Adipose tissue (tissue), 3 donors: ENCODE results near the gene ITPKB. TPM values are rescaled to one million over a fixed set of nuclear protein-coding genes. Genes with fewer than 3 reads are reported as not detected.
A peak's percentile ranks its signal among the peaks of the same experiment; 100 is the strongest.
"Not testable (repeated sequence)": the region's sequence is repeated elsewhere in the genome, so short reads cannot be mapped to it uniquely, and the experiment has no call there.

Source experiments
- H3K27ac ChIP-seq: one replicate; pipeline ENCODE4 v1.5.1; 2013; ENCODE audit warnings: low read depth, low read length
- WGBS, 3 donors: extraction: QIAGEN DNeasy Blood & Tissue Kit; methylation state at CpG; one replicate each; pipeline ENCODE4 v1.1.7; 2013; 5-methylcytosine and 5-hydroxymethylcytosine counted together
- polyA plus RNA-seq, 3 donors: library from polyadenylated mRNA; stranded (reverse); fragments of 200-250 nt; gene quantifications; one replicate each; pipeline ENCODE4 v1.2.3, GENCODE V29; 2013
- donor health status: healthy with polysubstance abuse.
- donor health status: Bipolar disorder and iron deficiency.
- donor health status: healthy.

Gene ITPKB
- 10 to 100 TPM in 2 of 3 donors, 1 to 10 TPM in 1; 5.3 to 18.6 (median 17.0) TPM for polyA plus RNA-seq

DNA sequence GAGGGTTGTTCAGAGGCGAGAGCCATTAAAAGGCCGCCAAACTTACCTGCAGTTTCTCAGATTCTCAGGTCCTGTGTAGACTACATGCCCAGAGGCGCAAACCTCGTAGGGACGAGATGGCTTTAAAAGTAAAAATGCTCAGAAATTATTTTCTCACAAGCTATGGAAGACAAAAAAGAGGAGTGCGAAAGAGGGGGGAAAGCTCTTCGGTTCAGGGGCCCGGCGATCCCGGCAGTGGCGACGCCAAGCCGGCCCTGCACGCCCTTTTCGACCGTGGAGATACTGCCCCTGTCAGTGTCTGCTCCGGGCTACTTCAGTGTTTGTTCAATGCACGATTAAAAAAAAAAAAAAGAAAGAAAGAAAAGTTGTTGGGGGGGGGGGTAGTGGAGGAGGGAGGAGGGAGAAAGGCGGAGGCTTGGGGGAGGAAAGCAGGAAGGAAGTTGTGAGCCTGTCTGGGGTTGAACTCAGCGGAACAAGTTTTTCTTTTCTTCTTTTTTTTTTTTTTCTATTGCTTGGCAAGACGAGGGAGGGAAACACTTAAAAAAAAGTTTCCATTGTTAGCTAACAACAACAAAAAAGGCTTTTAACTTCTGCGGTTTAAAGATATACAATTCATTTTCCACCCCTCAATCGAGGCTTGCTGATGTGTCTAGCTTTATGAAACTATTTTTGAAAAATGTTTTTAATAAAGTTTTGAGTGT is at the start of gene ITPKB:
ITPKB (minus strand) TSS at position 288 of the 701 bp plus-strand sequence. CDS start 1,824 bp downstream, outside the sequence.
- H3K27ac ChIP-seq, result peak within 1 kb of the TSS; percentile 11
- 0 to 2% (median 0%) methylated on average over 23 of the region's 23 CpGs for WGBS, 3 donors

DNA sequence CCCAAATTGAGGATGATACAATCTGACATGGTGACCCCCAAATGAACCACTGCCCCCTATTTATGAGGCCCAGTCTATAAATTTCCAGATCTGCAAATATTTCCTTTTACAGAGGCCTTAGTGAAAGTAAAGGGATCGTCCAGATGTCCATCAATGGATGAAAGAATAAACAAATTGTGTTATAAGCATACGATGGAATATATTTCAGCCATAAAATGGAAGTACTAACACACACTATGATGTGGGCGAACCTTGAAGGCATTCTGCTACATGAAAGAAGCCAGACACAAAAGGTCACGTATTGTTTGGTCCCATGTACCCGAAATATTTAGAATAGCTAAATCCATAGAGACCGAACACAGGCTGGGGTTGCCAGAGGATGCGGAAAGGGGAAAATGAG is 48.6 kb upstream of the ITPKB start:
- no peak overlapping the region for H3K27ac ChIP-seq
- WGBS, 3 donors, result 86 to 89% (median 86%) methylated on average over 7 of the region's 7 CpGs

DNA sequence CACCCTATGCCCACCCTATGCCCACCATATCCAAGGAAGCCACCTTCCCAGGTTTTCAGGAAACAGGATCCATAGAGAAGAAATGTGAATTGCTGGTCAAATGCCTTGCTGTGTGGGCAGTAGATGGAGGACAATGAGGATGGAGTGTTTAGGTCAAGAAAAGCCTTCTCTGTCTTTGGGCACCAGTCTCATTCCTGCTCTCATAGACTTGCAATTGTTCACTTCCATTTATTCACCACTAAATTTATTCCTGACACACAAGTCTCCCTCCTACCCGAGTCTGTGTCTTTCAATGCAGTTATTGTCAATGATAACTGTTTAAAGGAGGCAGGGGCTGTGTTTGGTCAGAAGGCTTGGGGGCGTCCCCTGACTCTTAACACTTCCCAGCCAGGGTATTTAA is 48.0 kb upstream of the ITPKB start:
- H3K27ac ChIP-seq, result no peak overlapping the region
- 70 to 86% (median 83%) methylated on average over 2 of the region's 2 CpGs for WGBS, 3 donors

DNA sequence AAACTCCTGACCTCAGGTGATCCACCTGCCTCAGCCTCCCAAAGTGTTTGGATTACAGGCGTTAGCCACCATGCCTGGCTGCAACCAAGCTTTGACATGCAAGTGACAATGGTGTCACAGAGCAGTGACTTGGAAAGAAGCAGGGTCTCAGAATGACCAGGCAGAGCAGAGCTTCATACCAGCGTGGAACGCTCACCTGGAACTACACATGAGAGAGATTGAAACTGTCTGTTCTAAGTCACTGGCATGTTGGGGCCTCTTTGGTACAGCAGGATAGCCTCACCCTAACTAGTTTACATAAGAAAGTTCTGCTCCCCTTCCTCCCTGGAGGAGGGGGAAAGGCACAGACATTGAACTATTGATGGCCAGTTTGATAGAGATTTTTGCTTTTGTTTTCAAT is 47.5 kb upstream of the ITPKB start:
- no peak overlapping the region for H3K27ac ChIP-seq
- 88 to 95% (median 91%) methylated on average over 3 of the region's 3 CpGs for WGBS, 3 donors

DNA sequence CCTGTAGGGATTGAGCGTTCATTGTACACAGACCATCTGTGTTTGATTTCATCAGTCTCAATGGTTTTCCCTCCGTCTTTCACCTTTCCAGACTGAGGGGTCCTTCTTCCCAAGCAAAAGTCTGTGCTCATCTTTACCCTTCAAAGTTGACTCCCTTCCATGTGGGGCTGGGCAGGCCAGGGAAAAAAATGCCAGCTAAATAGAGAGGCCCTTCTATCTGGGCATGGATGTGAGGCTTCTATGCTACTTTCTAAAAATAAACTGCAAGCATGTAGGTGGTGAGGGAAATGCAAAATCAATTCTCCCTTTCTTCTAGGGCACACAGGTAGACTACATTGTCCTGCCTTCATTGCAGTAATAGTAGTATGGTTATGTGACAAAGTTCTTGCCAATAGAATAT is 46.7 kb upstream of the ITPKB start:
- WGBS, 3 donors, result 95 to 97% (median 96%) methylated on average over 2 of the region's 2 CpGs
- no peak overlapping the region for H3K27ac ChIP-seq

DNA sequence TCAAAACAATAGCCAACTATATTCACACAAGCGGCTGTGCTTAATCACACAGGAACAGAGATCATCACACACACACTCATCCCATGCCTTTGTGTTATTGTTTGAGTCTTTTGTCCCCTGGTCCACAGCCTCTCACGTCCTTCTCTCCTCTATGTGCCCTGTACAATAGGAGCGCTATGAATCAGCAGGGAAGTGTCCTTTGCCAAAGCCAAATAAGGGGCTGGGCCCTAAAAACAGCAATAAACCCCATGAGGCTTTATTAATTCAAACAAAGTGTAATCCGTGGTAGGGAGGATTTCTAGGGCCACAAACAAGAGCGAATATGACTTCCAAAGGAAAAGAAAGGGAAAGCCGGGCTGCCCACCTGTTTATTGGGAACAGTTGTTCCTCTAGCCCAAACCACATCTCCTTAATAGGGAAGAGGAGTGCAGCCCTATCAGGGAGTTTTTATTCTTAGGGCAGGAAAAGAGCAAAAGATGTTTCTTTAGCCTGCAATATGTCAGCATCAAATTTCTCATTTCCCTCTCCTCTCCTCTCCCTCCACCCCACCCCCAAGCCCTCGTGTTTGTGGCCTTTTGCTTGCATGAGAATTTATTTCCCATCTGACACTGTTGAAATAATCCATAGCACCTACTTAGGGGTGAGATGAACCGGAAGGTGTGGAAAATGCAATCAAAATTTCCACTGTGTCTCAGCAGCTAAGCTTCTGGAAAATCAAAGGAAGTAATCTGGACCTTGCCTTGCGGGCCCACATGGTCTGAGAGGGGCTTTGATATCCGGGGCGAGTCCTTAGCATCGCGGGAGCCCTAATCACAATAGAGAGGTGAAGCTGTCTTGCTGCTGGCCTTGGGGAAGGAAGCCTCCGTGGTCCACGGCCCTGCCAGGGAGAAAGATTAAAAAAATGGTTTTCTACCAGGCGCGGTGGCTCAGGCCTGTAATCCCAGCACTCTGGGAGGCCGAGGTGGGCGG is 45.3 kb upstream of the ITPKB start:
- H3K27ac ChIP-seq, result no peak overlapping the region

DNA sequence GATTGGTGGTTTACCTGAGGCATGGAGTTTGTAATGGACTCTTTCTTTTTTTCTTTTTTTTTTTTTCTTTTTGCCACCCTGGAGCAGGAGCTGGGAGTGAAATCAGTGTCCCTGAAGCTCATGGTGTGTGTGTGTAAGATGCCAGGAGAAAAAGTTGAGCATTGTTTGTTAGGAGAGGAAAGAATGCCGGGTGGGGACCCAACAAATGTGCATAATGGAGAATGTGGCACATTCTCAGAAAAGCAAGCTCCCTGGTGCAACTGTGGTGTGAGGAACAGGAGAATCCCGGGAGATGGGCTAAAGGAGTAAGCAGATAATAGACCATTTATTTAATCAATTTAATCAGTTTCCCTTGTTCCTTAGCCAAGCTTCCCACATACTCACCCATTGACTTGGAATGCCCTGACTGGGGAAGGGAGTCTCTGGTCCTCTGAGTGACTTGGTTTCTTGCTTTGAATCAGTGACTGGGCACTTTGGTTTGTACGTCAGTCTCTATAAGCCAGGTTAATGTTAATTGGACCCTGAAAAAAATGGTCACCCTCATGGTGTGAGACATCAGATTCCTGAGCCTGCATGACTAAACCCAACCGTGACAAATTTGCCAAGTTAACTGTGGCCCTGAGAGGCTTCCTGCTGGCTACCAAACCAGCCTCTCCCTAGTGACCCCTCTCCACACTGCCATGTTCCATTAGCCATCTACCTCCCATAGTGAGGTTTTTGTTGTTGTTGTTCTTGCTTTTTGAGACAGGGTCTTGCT is 43.9 kb upstream of the ITPKB start:
- no peak overlapping the region for H3K27ac ChIP-seq
- 69 to 90% (median 80%) methylated on average over 4 of the region's 4 CpGs for WGBS, 3 donors

More for the DNA sequence above, 45.3 kb upstream of the ITPKB start:
- 71 to 76% (median 71%) methylated on average over 19 of the region's 19 CpGs for WGBS, 3 donors

DNA sequence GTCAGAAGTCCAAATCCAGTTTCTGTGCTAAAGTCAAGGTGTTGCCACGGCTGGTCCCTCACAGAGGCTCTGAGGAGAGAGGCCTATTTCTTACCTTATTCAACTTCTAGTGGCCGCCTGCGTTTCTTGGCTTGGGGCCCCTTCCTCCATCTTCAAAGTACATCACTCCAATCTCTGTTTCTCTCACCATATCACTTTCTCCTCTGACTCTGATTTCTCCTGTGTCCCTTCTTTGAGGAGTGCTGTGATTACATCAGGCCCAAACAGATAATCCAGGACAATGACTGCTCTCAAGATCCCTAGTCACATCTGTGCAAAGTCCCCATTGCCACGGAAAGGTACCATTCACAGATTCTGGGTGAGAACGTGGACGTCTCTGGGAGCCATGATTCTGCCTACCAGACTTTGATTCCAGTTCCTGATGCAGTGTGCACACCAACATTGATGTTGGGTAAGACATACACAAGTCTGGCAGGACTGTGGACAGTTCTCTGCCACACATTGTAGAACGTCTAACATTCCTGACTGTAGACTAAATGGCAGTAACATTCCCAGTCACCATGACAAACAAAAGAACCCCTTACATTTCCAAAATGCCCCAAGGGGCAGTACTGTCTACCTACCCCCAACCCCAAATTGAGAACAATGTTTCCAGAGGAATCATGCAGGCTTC is 43.0 kb upstream of the ITPKB start:
- H3K27ac ChIP-seq, result no peak overlapping the region
- 82 to 96% (median 94%) methylated on average over 7 of the region's 7 CpGs for WGBS, 3 donors

DNA sequence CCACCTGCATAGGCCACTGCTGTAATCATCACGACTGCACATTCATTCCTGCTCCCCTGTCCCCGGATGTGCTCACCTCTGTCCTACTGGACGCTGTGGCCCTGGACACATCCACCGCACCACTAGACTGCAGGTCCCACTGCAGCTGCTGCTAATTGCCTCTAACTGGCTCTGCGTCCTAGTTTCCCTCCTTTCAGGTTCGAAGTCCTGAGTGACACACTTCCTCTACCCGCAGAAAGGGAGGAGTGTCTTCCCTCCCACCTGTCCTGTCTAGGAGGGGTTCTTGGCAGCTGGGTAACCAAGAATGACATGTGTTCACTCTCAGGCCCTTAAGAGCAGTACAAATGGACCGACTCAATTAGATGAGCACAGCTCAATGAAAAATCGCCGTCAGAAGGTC is 40.5 kb upstream of the ITPKB start:
- WGBS, 3 donors, result 56 to 86% (median 78%) methylated on average over 10 of the region's 10 CpGs

DNA sequence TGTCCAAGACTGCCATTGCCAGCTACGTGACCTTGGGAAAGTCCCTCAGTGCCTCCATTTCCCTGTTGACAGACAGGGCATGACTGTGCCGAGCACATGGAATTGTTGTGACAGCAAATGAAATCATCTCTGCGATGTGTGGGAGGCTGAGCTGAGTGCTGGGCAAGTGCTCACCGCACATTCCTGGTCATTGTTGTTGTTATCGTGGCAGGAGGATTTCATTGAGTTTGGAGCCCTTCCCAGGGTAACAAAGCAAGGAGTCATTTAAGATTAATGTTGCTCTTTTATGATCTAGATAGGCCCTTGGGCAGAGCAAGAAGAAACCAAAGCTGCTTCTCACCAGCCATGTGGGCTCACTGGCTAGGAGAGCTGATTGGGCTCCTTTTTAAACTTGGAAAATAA is 39.6 kb upstream of the ITPKB start:
- no peak overlapping the region for H3K27ac ChIP-seq
- 40 to 52% (median 46%) methylated on average over 5 of the region's 5 CpGs for WGBS, 3 donors

More for the DNA sequence above, 40.5 kb upstream of the ITPKB start:
- no peak overlapping the region for H3K27ac ChIP-seq

DNA sequence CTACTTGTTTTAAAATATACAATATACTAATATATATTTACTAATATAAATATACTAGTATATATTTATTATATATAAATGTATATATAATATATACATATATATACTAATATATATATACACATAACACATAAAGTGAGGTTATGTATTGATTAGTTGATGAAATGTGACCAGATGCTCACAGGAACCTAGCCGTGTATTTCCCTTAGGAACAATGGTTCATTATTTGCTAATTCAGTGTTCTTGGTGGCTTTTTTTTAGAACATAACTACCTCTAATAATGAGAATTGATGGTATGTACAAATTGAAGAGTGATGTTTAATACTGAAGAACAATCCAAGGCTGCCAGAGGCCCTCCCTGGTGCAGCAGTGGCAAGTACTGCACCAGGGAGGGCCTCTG is 37.9 kb upstream of the ITPKB start:
- no peak overlapping the region for H3K27ac ChIP-seq
- WGBS, 3 donors, result 91 to 97% (median 93%) methylated on average over 1 of the region's 1 CpG

DNA sequence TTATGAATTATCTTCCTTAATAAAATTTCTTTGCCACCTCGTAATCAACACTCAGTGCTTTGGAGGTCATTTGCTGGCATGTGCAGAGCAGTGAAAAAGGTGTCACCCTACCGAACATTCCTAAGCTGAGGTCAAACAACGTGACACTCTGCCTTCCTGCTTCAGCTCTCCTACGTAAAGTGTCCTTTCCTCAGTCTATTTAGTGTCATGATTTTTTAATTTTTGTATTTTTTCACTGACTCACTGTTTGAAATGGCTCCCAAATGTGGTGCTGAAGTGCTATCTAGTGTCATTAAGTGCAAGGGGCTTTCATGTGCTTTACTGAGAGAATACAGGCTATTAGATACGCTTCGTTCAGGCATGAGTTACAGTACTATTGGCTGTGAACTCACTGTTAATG is 37.0 kb upstream of the ITPKB start:
- WGBS, 3 donors, result 90 to 96% (median 93%) methylated on average over 6 of the region's 6 CpGs
- no peak overlapping the region for H3K27ac ChIP-seq

DNA sequence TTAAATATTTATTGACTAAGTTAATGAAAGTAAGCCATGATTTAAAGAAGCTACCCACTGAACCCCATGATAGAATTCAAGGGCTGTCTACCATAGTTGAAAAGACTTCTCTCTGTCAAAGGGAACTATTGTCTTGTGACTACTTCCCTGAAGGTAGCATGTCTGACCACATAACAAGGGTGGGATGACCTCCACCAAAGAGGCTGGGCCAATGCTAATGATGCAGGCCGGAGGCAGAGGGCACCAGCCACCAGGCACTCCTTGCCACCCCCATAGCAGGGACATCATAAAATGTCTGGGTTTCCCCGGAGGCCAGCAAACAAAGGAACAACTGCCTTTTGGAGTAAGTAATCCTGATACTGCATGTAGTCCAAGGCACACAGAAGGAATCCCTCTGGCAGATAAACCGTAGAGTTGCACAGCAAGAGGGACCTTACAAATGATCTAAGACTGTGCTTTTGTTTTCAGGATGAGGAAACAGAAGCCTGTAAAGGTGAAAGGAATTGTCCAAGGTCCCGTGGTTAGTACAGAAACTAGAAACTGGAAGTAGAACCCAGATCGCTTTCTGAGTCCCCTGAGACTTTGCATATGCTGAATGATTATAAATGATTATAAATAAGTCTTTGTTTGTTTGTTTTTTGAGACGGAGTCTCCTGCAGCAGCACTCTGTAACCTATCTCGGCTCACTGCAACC is 33.5 kb upstream of the ITPKB start:
- H3K27ac ChIP-seq, result no peak overlapping the region
- WGBS, 3 donors, result 77 to 81% (median 80%) methylated on average over 7 of the region's 7 CpGs

DNA sequence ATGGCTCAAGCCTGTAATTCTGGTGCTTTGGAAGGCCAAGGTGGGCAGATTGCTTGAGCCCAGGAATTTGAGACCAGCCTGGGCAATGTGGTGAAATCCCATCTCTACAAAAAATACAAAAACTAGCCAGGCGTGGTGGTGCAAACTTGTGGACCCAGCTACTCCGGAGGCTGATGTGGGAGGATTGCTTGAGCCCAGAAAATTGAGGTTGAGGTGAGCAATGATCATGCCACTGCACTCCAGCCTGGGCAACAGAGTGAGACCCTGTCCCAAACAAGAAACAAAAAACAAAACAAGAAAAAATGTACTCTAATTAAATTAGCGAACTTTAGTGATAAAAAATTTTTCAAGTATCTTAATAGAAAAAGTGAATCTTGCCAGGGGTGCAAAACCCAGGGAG is 28.1 kb upstream of the ITPKB start:
- WGBS, 3 donors, result 92 to 98% (median 94%) methylated on average over 3 of the region's 3 CpGs
- H3K27ac ChIP-seq, result not testable (repeated sequence)

DNA sequence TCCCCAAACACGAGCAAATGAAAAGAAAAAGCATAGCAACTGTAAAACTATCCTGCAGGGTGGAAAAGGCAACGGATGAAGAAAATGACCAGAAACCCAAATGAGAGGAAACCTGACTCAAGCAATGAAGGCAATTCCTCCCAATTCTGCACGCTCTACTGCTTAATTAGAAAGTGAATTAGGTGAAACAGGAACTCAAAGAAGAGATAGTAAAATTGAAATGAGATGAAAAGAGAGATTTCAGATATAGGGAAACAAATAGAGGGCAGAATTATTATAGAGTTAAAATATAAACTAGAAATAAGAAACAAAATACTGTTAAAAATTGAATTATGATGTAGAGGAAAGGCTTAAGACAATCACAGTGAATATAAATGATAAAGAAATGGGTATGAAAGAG is 27.5 kb upstream of the ITPKB start:
- 74 to 83% (median 81%) methylated on average over 3 of the region's 3 CpGs for WGBS, 3 donors

DNA sequence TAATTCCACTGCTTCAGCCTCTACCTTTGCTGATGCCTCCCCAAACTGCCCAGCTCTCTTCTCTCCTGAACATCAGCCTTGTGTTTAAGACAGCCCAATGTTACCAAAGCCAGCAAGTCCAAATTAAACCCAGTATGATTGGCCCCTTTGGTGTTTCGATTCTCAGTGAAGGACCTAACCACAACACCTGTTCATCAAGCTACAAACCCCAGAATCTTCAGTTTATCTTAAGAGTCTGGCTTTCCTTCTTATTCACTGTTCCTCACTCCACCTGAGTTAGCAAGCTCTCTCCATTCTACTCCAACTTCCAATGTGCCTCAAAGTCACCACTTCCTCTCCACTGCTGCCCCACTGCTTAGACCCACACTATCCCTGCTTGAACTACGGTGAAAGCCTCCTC is 25.5 kb upstream of the ITPKB start:
- no peak overlapping the region for H3K27ac ChIP-seq

More for the DNA sequence above, 27.5 kb upstream of the ITPKB start:
- no peak overlapping the region for H3K27ac ChIP-seq

DNA sequence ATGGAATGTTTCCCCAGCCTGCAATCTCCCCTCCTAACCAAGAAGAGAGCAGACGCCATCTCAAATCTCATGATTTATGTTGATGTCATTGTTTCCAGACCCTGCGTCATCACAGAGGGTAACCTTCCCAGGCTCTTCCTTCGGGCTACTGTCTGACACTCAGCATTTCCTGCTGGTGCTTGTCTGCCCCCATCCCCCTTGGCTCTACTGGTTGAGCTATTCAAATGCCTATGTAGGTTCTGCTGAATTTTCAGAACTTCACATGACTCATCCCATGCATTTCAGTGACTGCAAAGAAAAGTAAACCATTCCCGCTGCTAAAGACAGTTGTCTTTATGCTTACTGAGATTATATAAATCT is 24.8 kb upstream of the ITPKB start:
- WGBS, 3 donors, result 39 to 53% (median 48%) methylated on average over 4 of the region's 4 CpGs
- H3K27ac ChIP-seq, result no peak overlapping the region

More for the DNA sequence above, 25.5 kb upstream of the ITPKB start:
- 85 to 92% (median 89%) methylated on average over 2 of the region's 2 CpGs for WGBS, 3 donors
